ENCODE results near the gene KIF1A. TPM values are rescaled to one million over a fixed set of nuclear protein-coding genes. Genes with fewer than 3 reads are reported as not detected.

The KIF1A gene
- total and polyA plus RNA-seq, 2 of the 8 experiments (the other 6 are each of a cell fraction or from before 2014, with no cell fraction given): 61.3 to 281 TPM

GRCh38 chr2:240786355-240786841 is 33.6 kb downstream of the KIF1A start:
- Histone ChIP-seq H3K4me1 (replicated peaks in 1 of 4; ENCODE audit: control insufficient read depth in 3 of 4, insufficient read depth in 4 of 4, low read length in 3 of 4) (no peaks in the 10 kb centered on the region), H2BK5ac (ENCODE audit: low read depth, low read length) (no peak overlapping the region), H3K79me1 (ENCODE audit: low read depth, low read length) (peaks cover 18% of the 10 kb centered on the region), H3K14ac (ENCODE audit: insufficient read length) (no peak overlapping the region), H3K18ac (ENCODE audit: extremely low read depth, low read length) (no peak overlapping the region), H3K56ac (replicated peaks; ENCODE audit: insufficient read length, low read depth, low read length) (no peak overlapping the region), H2BK120ac (replicated peaks; ENCODE audit: low read depth, low read length) (no peak overlapping the region), H2AK5ac (ENCODE audit: low read depth, low read length) (no peak overlapping the region), H3K9me3 (ENCODE audit: insufficient read depth in 2 of 2, low read depth in 1 of 2, low read length in 1 of 2) (no peaks in the 10 kb centered on the region), H3K23ac (ENCODE audit: insufficient read length) (no peak overlapping the region), H3K23me2 (ENCODE audit: low read depth, low read length) (no peaks in the 10 kb centered on the region), H2BK20ac (ENCODE audit: low read length) (no peak overlapping the region), H3K4ac (replicated peaks; ENCODE audit: insufficient read length, low read depth, low read length) (no peak overlapping the region), H2BK12ac (ENCODE audit: low read depth, low read length) (no peak overlapping the region), H3K27ac (ENCODE audit: low read depth, low read length) (no peak overlapping the region; the same call in 1 of the 2 replicates), H3K4me3 (ENCODE audit: extremely low read depth in 1 of 4, insufficient read depth in 2 of 4, low read depth in 3 of 4, low read length in 4 of 4) (no peak overlapping the region), H3K27me3 (replicated peaks in 1 of 4; ENCODE audit: control insufficient read depth in 3 of 4, extremely low read depth in 1 of 4, insufficient read depth in 3 of 4, low read length in 3 of 4) (no peaks in the 10 kb centered on the region), H4K91ac (replicated peaks; ENCODE audit: insufficient read length, low read length) (no peak overlapping the region), H3K36me3 (ENCODE audit: control insufficient read depth in 2 of 4, insufficient read depth in 4 of 4, low read length in 3 of 4) (peaks cover 21 to 77% (median 60%) of the 10 kb centered on the region in 4 experiments), H3K79me2 (ENCODE audit: control insufficient read depth in 1 of 2, insufficient read depth in 2 of 2, low read length in 2 of 2) (peaks cover 0 to 12% of the 10 kb centered on the region in 2 experiments; a peak in 1 of 4 replicates), H3K9ac (replicated peaks in 1 of 4; ENCODE audit: extremely low read depth in 1 of 4, low read depth in 3 of 4, low read length in 3 of 4) (no peak overlapping the region), H2BK15ac (ENCODE audit: low read length) (no peak overlapping the region), H4K5ac (ENCODE audit: insufficient read length, low read depth, low read length) (no peak overlapping the region), H3K4me2 (ENCODE audit: insufficient read depth in 1 of 2, low read depth in 2 of 2, low read length in 2 of 2) (no peak overlapping the region), H2AFZ (ENCODE audit: low read length) (no peak overlapping the region), H4K20me1 (replicated peaks in 1 of 2; ENCODE audit: control insufficient read depth in 1 of 2, insufficient read depth in 2 of 2, low read length in 2 of 2) (peaks cover 17 to 31% of the 10 kb centered on the region in 2 experiments), H4K8ac (ENCODE audit: extremely low read depth, insufficient read depth, low read length) (no peak overlapping the region; the same call in 1 of the 2 replicates)
- TF ChIP-seq NANOG (IDR thresholded peaks at IDR 0.05; ENCODE audit: insufficient read depth, low read depth, low read length, poor library complexity, severe bottlenecking) (no peak), RXRA (IDR thresholded peaks at IDR 0.05; ENCODE audit: insufficient read depth, low read depth, low read length) (no peak), TEAD4 (IDR thresholded peaks at IDR 0.05; ENCODE audit: low read depth, low read length) (no peak)
- 96% methylated on average over 8 of the region's 8 CpGs; no CpG with 5 or more reads in 1 of the 2 experiments for WGBS, 2 experiments (ENCODE audit: extremely low coverage in 1 of 2, insufficient coverage in 1 of 2, insufficient read length in 1 of 2, insufficient replicate concordance in 2 of 2, low coverage in 1 of 2, low lambda C conversion rate in 2 of 2, missing lambda C conversion rate in 1 of 2)
- FAIRE-seq: no peak
- DNase-seq (ENCODE audit: low read depth in 1 of 2, low spot score in 2 of 2): no peak
- ChIA-PET CTCF (ENCODE audit: partially characterized antibody) (interaction anchor here (0.8 kb wide), 1 partner anchor 22 kb away, joined by 3 read pairs; no protein-coding TSS in a partner anchor), POLR2A (ENCODE audit: partially characterized antibody) (interaction anchor here (1.8 to 18.0 kb wide), 2 partner anchors 10 to 14 kb away, joined by 7 to 291 read pairs; no protein-coding TSS in a partner anchor)
